Measurements from ENCODE around the gene ZAR1.

ZAR1 gene

GRCh38 chr4:48490680-48491513, 845 bp downstream of the ZAR1 start:
- DNase-seq: no peak

- no peak for DNase-seq
These were observed 1.6 kb downstream of the ZAR1 start for GRCh38 chr4:48491514-48492176.

DNA sequence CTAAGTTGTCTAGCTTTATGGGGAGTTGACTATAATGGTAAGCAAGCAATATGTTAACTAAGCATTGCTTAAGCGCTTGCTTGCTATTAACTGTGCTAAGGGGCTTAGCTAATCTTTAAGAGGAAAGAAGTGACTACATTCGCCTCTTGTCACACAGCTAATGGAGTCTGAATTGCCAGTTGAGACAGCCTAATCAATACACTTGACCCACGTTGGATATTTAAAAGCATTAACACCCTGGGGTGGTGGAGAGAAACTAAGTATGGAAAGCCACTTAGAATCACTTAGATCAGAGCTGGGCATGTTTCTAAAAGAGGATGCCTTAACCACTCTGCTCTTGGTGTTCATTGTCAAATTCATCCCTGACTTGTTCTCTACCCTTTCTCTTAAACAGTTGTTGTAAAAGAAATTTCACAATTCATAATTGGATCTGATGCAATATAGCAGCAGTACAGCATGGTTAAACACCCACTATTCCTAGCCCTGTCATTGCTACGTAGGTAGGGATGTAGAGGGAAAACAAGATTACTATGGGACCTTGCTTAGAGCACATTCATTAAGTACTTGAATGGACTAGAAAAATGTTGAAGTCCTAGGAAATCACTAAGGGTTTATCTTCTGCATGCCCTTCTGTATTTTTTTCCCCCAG, 3.5 kb downstream of the ZAR1 start:
- DNase-seq: no peak

DNA sequence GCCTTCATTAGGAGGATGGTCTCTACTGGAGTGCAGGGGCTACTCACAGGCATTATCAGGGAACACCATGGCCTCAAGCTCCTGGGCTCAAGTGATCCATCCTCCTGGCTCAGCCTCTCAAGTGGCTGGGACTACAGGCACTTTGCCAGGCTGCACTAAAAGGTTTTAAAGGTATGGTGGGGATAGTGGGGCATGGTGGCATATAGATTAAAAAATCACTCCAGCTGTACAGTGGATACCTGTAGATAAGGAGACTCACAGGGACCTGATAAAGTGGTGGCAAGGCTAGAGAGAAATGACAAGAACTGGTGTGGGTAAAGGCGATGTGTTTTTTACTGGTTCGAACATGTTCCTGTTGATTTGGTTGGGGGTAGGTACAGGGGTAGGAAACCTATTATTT, 5.9 kb downstream of the ZAR1 start:
- DNase-seq: no peak

- no peak for DNase-seq
These were observed 8.8 kb downstream of the ZAR1 start for GRCh38 chr4:48498895-48499294.

- no peak for DNase-seq
These were observed 9.6 kb downstream of the ZAR1 start for GRCh38 chr4:48499551-48500066.

DNA sequence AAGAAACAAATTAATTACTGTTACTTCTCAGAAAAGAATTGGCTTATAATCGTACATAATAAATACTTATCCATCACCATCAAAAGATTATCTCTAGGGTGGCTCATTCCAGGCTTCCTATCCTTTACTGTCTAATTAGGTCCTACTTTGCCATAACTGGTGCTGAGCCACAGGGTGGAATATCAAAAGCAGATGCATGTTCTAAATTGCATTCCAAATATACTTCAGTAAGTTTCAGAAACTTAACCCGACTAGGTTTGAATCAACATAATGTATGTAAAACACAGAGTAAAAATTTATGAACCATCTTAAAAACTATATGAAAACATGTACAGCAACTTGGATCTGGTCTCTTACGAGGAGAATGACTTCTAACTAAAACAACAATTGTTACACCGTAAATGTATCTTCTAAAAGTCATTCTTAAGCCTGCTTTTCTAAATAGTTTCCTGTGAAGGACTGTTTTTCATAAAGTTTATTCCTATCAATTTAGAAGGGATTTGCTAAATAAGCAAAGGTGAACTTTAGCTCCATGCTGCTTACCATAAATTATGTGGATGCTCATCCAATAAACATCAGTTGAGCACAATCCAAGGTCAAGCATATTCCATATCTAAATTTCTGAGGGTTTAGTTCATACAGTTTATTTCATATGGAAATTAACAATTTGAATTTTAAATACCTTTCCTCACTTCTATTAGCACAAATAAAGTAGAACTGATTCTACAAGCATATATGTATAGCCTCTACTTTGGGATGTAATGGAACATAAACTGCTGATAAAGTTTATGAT, 13.4 kb downstream of the ZAR1 start:
- DNase-seq: no peak

- no peak for DNase-seq
These were observed 13.9 kb downstream of the ZAR1 start for GRCh38 chr4:48504026-48504330.

- no peak for DNase-seq
These were observed 14.3 kb downstream of the ZAR1 start for GRCh38 chr4:48504352-48504751.

DNA sequence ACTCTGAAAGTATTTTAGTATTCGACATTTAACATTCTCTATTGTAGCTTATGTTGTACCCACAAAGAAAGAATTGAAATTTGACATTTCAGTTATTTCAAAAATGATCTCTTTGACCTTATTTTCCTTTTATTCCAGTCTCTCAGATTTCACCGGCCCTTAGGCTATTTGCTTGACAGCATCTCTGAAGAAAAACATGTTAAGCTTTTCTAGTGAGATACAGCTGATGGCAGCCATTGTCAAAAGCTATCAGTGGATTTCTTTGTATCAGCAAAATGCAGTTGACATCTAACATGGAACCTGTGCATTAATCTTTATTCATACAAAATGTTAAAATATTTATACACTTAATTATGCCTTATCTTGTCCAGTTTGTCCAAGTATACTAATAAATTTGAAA, 16.7 kb downstream of the ZAR1 start:
- DNase-seq: no peak

- no peak for DNase-seq
These were observed 19.5 kb downstream of the ZAR1 start for GRCh38 chr4:48509543-48509942.

GRCh38 chr4:48518143-48518542, 28.1 kb downstream of the ZAR1 start:
- no peak for DNase-seq

- no peak for DNase-seq
These were observed 36.4 kb downstream of the ZAR1 start for GRCh38 chr4:48526406-48526805.

GRCh38 chr4:48538358-48538757, 48.3 kb downstream of the ZAR1 start:
- DNase-seq: peak; percentile 74

DNA sequence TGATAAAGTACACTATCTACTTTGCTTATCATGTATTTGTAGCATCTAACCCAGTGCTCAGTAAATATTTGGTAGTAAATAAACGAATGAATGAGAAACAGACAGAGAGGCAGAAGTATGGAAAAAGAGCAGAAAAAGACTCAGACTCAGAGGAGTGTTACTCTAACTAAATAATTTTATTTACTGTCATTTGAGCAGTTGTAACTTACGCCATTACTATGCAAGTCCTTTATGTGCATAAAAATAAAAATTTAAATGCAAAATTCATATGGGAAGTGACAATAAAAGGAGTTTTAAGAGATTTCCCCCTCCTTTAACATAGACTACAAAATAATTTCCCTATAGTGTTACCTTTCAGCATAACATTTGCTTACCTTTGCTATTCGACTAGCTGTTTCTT, 49.5 kb downstream of the ZAR1 start:
- DNase-seq: no peak

DNA sequence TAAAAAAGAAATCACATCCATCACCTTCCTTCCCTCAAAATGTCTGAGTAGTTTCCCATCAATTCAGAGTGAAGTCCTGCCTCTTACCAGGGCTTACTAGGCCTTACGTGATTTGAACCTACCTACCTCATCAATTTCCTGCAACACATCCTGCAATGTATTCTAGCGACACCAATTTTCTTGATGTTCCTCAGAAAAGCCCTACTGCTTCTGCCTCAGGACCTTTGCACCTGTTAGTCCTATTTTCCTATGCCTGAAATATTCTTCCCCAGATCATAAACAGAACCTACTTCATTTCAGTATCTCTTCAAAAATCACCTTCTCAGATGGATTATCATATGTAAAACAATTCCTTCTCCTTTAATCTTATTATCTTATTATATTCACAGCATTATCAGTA, 52.8 kb downstream of the ZAR1 start:
- DNase-seq: no peak

DNA sequence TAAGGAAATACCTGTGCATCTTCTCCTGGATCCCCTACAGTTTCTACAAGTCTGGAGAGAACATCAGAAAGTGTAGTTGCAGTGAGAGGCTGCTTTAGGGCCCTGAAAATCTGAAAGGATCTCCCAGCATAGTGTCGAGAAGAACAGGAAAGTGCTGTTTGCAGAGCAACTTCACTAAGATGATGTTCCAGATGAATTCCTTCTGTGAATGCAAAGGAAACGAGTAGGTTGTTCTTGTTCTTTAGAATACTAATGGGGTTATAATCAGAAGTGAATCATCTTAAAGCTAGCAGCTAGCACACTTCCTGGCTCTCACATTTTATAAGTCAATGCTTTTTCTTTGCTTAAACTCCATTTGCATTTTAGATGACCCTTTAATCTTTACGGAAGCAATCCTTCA, 53.7 kb downstream of the ZAR1 start:
- peak; percentile 9 for DNase-seq

Data from NCI-H69 (cell line).